ENCODE measurements around the gene HIC2.
"Not testable (repeated sequence)": the region's sequence is repeated elsewhere in the genome, so short reads cannot be mapped to it uniquely, and the experiment has no call there.

The HIC2 gene

DNA sequence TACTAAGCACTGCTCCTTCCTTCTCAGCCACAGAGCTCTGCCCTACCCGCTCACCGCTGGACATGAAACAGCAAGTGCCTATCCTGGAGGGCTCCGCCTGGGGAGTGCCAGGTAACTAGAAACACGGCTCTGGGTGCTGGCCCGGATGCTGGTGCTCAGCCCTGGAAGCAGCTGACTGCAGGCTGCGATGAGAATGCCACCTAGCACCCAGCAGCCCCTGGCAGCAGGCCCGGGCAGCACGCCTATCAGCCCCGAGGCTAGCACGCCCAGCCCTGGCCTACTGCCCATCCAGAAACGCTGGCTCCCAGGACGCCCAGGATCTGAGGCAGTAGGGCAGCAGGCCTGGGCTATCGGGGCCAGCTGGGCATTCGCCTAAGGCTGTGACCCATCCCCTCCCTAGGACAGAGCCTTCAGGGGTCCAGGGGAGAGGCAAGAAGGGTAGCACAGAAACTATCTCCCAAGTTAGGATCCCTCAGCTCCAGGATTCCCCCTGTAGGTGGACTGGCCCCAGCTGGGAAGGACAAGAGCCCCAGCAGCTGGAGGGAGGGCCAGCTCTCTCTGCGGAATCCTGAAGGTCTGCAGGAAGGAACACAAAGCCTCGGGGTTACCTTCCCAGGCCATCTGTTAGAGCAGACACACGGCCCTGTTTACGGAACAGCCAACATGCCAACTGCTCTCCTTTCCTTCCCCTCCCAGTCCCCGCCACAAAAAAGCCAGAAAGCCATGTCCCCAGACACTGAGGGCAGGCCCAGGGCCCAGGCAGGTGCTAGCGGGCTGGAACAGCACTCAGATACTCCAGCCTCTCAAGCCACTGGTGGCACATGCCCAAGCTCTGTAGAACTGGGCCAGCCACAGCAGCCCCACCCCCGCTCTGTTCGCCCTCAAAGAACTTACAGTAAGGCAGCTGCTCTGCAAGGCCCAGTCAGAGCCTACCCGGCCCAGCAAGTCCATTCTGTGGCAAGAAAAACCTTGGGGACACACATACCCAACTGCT is 76.9 kb downstream of the HIC2 start:
- DNase-seq (ENCODE audit: low spot score) = not testable (repeated sequence)

DNA sequence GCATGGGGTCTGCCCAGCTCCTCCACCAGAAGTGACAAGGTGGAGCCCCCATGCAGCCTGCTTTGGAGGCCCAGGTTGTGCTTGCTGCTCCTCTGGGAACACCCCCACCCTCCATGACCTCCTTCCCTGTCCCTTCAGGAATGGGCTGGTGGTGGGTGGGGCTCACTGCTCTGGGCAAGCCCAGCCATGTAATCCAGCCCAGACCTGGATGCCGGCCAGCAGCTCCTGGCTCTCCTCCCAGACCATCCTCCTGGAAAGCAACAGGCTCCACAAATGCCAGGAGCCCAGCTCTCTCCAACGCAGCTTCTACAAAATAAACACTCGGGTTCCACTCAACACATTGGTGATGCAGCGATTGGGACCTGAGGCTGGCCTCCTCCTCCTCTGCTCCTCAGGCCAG is 80.8 kb downstream of the HIC2 start:
- not testable (repeated sequence) for DNase-seq (ENCODE audit: low spot score)

DNA sequence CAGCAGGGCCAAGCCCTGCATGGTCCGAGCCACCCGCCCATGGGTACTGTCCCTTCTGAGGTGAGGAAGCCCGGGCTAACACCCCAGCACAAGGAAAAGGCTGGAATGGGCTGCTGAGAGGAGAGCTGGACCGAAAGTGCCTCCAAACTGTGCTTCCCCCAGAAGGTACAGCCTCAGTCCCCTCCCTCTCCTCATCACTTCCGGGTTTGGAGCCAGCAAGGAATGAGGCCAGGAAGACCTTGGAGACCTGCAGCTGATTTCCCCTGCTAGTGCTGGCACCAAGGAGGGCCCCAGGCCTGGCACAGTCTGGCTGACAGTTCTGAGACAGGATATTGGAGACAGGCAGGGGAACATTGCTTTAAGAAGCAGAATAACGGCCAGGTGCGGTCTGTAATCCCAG is 81.3 kb downstream of the HIC2 start:
- not testable (repeated sequence) for DNase-seq (ENCODE audit: low spot score)

GRCh38 chr22:21499623-21500506 is 82.7 kb downstream of the HIC2 start:
- DNase-seq (ENCODE audit: low spot score) = not testable (repeated sequence)
